ENCODE data around the gene NADSYN1.

DNA sequence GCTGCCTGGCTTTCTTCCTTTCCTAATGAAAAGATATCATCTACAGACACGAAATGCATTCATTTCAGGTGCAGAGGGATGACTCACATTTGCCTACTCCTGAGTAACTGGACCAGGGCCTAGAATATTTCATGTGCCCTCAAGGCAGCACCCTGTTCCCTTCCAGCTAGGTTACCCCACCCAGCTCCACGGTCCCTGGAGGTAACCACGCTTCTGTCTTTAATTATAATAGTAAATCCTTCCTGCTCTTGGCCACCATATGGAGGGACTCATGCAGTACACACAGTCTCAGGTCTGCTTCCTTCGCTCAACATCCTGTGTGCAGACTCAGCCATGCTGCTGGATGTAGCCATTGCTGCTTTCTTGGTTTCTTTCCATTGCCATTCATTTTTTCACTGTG lies 27.1 kb upstream of the NADSYN1 start:
- TF ChIP-seq GLI2 (tag by site-specific recombination; IDR thresholded peaks at IDR 0.05; ENCODE audit: borderline replicate concordance, low read depth) (no peak), ZNF629 (tag by site-specific recombination; IDR thresholded peaks at IDR 0.05) (no peak), ZNF292 (tag by site-specific recombination; IDR thresholded peaks at IDR 0.05; ENCODE audit: borderline replicate concordance, low read depth) (no peak), ZNF664 (tag by site-specific recombination; IDR thresholded peaks at IDR 0.05) (no peak), YY1 (tag by site-specific recombination; IDR thresholded peaks at IDR 0.05) (no peak), ZNF501 (tag by site-specific recombination; IDR thresholded peaks at IDR 0.05) (no peak), REST (tag by site-specific recombination; IDR thresholded peaks at IDR 0.05) (no peak), FEZF1 (tag by site-specific recombination; IDR thresholded peaks at IDR 0.05) (no peak)
- TF ChIP-seq, protein P1, sequence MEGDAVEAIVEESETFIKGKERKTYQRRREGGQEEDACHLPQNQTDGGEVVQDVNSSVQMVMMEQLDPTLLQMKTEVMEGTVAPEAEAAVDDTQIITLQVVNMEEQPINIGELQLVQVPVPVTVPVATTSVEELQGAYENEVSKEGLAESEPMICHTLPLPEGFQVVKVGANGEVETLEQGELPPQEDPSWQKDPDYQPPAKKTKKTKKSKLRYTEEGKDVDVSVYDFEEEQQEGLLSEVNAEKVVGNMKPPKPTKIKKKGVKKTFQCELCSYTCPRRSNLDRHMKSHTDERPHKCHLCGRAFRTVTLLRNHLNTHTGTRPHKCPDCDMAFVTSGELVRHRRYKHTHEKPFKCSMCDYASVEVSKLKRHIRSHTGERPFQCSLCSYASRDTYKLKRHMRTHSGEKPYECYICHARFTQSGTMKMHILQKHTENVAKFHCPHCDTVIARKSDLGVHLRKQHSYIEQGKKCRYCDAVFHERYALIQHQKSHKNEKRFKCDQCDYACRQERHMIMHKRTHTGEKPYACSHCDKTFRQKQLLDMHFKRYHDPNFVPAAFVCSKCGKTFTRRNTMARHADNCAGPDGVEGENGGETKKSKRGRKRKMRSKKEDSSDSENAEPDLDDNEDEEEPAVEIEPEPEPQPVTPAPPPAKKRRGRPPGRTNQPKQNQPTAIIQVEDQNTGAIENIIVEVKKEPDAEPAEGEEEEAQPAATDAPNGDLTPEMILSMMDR (tag by site-specific recombination; IDR thresholded peaks at IDR 0.05) = no peak
- TF ChIP-seq, protein P2, sequence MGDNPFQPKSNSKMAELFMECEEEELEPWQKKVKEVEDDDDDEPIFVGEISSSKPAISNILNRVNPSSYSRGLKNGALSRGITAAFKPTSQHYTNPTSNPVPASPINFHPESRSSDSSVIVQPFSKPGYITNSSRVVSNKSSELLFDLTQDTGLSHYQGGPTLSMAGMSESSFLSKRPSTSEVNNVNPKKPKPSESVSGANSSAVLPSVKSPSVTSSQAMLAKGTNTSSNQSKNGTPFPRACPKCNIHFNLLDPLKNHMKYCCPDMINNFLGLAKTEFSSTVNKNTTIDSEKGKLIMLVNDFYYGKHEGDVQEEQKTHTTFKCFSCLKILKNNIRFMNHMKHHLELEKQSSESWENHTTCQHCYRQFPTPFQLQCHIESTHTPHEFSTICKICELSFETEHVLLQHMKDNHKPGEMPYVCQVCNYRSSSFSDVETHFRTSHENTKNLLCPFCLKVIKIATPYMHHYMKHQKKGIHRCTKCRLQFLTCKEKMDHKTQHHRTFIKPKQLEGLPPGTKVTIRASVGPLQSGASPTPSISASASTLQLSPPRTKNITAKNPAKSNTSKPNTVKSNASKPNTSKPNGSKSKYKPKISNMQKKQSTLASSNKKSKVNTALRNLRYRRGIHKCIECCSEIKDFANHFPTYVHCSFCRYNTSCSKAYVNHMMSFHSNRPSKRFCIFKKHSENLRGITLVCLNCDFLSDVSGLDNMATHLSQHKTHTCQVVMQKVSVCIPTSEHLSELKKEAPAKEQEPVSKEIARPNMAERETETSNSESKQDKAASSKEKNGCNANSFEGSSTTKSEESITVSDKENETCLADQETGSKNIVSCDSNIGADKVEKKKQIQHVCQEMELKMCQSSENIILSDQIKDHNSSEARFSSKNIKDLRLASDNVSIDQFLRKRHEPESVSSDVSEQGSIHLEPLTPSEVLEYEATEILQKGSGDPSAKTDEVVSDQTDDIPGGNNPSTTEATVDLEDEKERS (tag by site-specific recombination; IDR thresholded peaks at IDR 0.05) = no peak
- TF ChIP-seq, protein P3, sequence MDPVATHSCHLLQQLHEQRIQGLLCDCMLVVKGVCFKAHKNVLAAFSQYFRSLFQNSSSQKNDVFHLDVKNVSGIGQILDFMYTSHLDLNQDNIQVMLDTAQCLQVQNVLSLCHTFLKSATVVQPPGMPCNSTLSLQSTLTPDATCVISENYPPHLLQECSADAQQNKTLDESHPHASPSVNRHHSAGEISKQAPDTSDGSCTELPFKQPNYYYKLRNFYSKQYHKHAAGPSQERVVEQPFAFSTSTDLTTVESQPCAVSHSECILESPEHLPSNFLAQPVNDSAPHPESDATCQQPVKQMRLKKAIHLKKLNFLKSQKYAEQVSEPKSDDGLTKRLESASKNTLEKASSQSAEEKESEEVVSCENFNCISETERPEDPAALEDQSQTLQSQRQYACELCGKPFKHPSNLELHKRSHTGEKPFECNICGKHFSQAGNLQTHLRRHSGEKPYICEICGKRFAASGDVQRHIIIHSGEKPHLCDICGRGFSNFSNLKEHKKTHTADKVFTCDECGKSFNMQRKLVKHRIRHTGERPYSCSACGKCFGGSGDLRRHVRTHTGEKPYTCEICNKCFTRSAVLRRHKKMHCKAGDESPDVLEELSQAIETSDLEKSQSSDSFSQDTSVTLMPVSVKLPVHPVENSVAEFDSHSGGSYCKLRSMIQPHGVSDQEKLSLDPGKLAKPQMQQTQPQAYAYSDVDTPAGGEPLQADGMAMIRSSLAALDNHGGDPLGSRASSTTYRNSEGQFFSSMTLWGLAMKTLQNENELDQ (tag by site-specific recombination; IDR thresholded peaks at IDR 0.05; ENCODE audit: low read depth) = no peak
